GM20000 (cell line): ENCODE measurements around the gene SYNE1.

Experiments used
- DNase-seq: peaks from one replicate; pipeline ENCODE4 v3.0.0; 2012; ENCODE audit warnings: low spot score
- TF ChIP-seq, protein P1 (sequence below): IDR thresholded peaks from 2 replicates; pipeline ENCODE4 v1.5.1; 2012; ENCODE audit warnings: mild to moderate bottlenecking, control low read depth; ENCODE audit errors: extremely low read depth, missing control alignments

The SYNE1 gene

DNA sequence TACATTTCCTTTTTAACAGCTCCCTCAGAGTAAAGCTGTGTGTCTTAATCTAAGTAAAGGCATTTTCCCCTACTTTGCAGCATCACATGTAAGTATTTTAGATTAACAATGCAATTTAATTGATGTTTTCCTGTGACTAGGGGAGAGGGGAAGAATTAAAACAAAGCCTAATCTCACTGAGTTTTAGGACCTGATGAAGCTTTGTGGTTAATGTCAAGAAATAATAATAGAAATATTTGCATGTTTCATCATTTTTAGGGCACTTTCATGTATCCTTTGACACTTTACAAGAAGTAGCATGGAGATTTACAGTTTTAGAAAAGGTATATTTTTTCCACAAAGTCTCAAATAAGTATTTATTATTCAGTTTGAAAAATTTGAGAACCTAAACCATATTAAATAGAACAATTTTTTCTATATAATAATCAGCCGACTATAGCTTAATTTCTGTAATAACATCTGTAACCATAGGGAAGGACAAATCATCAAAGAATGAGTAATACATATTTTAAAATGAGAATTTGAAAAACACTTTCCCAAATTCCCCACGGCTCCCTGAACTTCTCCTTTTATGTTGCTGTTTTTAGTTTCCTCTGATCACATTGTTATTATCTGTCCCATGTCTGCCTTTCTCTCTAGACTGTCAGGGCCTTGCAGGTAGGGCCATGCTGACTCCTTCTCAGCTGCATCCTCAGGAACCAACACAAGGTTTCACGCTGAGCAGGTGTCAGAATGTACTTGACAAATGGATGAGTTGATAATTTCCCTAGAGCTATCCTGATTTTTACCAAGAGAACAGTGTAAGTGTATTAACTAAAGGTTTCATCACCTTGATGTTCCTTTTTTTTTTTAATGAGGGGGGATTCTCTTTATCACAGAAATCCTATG, 338.1 kb downstream of the SYNE1 start:
- DNase-seq = no peak

DNA sequence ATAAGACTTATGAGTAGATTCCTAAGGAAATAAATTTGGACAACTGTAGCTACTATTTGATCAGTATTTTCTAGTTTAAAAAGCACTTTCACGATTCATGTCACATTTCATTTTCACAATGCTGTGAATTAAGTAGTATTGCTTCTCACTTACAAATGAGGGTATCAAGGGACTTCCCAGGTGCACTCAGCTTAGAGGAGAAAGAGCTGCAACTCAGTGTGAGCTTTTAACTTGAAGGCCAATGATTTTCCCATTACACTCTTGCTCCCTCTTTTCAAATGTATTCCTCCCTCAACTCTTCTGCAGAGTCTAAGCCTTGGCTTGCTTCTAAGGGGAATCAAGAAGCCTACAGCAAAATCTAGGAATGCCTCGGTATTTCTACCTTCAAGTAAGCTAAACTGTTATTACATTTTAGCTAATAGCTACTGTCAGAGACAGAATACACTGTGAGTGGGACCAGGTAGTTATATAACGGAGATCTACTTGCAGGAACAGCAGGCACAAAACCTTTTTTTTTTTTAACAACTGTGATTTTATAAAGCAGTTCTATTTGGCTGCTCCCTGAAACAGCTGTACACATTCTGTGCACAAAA, 339.0 kb downstream of the SYNE1 start:
- TF ChIP-seq, protein P1, sequence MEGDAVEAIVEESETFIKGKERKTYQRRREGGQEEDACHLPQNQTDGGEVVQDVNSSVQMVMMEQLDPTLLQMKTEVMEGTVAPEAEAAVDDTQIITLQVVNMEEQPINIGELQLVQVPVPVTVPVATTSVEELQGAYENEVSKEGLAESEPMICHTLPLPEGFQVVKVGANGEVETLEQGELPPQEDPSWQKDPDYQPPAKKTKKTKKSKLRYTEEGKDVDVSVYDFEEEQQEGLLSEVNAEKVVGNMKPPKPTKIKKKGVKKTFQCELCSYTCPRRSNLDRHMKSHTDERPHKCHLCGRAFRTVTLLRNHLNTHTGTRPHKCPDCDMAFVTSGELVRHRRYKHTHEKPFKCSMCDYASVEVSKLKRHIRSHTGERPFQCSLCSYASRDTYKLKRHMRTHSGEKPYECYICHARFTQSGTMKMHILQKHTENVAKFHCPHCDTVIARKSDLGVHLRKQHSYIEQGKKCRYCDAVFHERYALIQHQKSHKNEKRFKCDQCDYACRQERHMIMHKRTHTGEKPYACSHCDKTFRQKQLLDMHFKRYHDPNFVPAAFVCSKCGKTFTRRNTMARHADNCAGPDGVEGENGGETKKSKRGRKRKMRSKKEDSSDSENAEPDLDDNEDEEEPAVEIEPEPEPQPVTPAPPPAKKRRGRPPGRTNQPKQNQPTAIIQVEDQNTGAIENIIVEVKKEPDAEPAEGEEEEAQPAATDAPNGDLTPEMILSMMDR = no peak

More for the DNA sequence above, 338.1 kb downstream of the SYNE1 start:
- TF ChIP-seq, protein P1 = no peak

DNA sequence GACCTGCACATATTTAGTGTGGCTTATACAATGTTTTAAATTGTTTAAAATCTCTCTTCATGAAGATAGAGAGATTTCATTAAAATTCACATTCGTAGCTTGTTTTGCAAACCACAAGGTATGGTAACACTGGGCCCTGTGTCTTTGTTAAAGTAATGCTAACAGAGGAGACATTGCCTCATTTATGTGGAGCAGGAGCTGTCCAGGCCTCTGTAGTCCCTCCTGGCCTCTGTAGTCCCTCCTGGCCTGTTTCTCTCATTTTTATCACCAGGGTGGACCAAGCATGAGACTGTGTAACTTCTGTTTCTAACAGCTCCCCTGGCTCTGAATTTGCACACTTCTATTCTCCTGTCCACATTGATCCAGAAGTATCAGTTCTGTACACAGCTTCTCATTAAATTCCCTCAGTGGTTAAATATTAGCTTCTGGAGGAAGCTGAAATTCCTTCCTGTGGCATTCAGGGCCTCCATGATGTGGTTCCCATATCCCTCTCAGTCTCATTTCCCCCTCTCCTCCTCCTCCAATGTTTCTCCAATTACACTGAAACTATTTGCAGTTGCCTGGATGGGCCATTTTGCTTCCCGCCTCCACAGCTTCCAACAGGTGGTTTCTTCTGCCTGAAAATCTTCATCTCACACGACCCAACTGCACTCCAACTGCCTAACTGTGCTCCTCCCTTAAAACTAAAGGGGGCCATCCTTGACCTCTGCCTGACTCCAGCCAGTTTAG, 340.4 kb downstream of the SYNE1 start:
- DNase-seq = no peak
- TF ChIP-seq, protein P1 = no peak

More for the DNA sequence above, 339.0 kb downstream of the SYNE1 start:
- DNase-seq = peak; percentile 26

DNA sequence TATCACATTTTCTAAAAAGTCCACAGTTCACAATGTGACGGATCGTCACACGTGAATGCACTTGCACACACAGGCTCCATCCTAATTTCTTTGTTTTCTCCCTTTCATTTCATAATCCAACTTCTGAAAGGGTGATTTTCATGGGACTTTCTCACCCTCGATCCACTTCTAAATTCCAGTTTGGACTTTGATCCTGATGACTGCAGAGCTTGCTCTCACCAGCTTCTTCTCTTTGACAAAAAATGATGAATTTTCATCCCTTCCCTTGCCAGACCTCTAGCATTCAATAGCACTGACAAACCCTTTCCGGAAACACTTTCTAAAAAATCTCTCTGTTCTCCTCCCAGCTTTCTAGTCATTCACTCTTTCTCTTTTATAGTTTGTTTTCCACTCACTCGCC, 341.2 kb downstream of the SYNE1 start:
- TF ChIP-seq, protein P1 = no peak
- DNase-seq = no peak

DNA sequence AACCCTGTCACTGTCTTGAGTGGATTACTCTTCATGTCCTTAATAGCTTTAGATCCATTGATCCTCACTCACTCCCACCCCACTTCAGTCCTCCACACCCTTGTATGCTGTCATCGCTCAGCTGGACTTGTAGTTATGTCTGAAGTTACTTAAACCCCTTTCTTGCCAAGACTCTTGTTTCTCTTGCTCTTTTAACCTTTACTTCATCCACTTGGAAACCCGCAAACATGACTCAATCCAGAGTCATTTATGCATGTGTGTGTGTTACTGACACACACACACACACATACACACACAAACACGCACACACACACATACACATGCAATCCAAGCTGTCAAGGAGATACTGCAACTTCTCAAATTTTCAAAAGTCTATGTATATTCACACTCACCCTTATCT, 341.8 kb downstream of the SYNE1 start:
- DNase-seq = no peak
- TF ChIP-seq, protein P1 = no peak

DNA sequence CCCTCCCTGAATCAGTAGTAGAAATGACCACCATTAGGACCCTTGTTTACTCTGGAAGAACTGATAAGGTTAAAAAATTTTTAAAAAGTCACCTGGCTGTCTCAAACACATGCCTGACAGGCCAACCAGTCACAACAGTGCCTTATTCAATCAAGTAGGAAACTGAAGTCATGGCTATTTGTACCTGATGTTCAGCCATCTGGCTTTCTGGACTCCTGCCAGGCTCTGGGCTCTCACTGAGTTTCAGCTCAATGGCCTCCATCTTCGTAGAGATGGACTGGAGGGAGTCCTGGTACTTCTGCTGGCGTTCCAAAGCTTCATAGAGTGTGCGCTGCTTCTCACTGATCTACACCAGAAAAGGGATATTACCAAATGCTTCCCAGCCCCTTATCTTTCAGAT, 343.8 kb downstream of the SYNE1 start:
- DNase-seq = no peak
- TF ChIP-seq, protein P1 = no peak

DNA sequence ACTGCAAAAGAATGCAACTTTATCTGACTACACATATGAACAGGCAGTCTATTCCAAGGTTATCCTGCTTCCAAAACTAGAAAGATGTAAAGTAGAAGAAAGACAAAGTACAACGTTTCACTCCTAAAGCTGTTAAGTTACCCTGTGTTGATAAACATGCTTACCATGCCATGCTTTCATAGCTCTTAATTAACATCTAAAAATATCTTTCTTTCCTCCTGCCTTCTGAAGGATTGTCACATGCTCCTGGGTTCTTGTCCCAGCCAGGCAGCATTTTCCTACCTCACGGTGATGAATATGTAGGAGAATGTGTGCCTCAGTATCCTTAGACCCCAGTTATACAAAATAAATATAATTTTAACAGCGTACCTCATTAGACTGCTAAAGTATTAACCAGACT, 344.6 kb downstream of the SYNE1 start:
- DNase-seq = no peak
- TF ChIP-seq, protein P1 = no peak
